ENCODE data around the gene TMEM229A. TPM values are rescaled to one million over a fixed set of nuclear protein-coding genes. Genes with fewer than 3 reads are reported as not detected.

TMEM229A gene
- total and polyA plus RNA-seq, 2 of the 8 experiments (the other 6 are each of a cell fraction or from before 2014, with no cell fraction given), result 0.33 to 0.54 TPM

DNA sequence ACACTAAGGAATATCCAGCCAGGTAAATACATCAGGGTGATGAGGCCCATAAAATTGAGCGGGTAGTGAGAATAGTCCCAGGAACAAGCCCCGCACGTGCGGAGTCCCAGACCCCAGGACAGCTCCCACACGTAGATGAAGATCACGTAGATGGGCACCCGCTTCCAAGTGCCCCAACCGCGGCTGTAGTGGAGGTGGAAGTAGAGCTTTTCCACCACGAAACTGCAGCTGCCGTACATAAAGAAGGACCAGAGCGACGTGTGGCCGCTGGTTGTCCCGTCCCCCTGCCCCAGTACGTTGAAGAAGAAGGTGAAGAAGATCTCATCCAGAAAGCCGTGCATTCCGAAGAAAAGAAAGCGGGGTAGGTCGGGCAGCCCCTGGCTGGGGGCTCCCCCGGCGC is 948 bp downstream of the TMEM229A start:
- no peak overlapping the region; a peak in 2 of 7 replicates for H3K9ac ChIP-seq (replicated peaks in 1 of 4; ENCODE audit: extremely low read depth in 1 of 4, low read depth in 3 of 4, low read length in 3 of 4)
- no peak for FAIRE-seq
- H2AFZ ChIP-seq (ENCODE audit: low read length), result peak overlapping the region; percentile 73

More for the DNA sequence above, 948 bp downstream of the TMEM229A start:
- Histone ChIP-seq H2BK5ac (ENCODE audit: low read depth, low read length) (no peak overlapping the region), H4K20me1 (replicated peaks in 1 of 2; ENCODE audit: control insufficient read depth in 1 of 2, insufficient read depth in 2 of 2, low read length in 2 of 2) (no peaks in the 10 kb centered on the region), H3K79me2 (ENCODE audit: control insufficient read depth in 1 of 2, insufficient read depth in 2 of 2, low read length in 2 of 2) (no peaks in the 10 kb centered on the region), H3K79me1 (ENCODE audit: low read depth, low read length) (no peaks in the 10 kb centered on the region), H3K4ac (replicated peaks; ENCODE audit: insufficient read length, low read depth, low read length) (no peak overlapping the region), H4K91ac (replicated peaks; ENCODE audit: insufficient read length, low read length) (no peak overlapping the region), H3K27ac (ENCODE audit: low read depth, low read length) (no peak overlapping the region), H3K56ac (replicated peaks; ENCODE audit: insufficient read length, low read depth, low read length) (no peak overlapping the region), H3K23me2 (ENCODE audit: low read depth, low read length) (peaks cover 10% of the 10 kb centered on the region; the same call in 1 of the 2 replicates), H2AK5ac (ENCODE audit: low read depth, low read length) (no peak overlapping the region), H3K23ac (ENCODE audit: insufficient read length) (no peak overlapping the region), H3K4me1 (replicated peaks in 1 of 4; ENCODE audit: control insufficient read depth in 3 of 4, insufficient read depth in 4 of 4, low read length in 3 of 4) (peaks cover 2 to 9% (median 5%) of the 10 kb centered on the region in 4 experiments; a peak in 6 of 7 replicates), H3K4me2 (ENCODE audit: insufficient read depth in 1 of 2, low read depth in 2 of 2, low read length in 2 of 2) (peak overlapping the region; percentile 89 to 99), H4K5ac (ENCODE audit: insufficient read length, low read depth, low read length) (no peak overlapping the region), H2BK120ac (replicated peaks; ENCODE audit: low read depth, low read length) (no peak overlapping the region), H3K27me3 (replicated peaks in 1 of 4; ENCODE audit: control insufficient read depth in 3 of 4, extremely low read depth in 1 of 4, insufficient read depth in 3 of 4, low read length in 3 of 4) (peaks cover 0 to 31% (median 12%) of the 10 kb centered on the region in 4 experiments; a peak in 6 of 7 replicates), H4K8ac (ENCODE audit: extremely low read depth, insufficient read depth, low read length) (no peak overlapping the region), H3K18ac (ENCODE audit: extremely low read depth, low read length) (0 out of 2 replicates have a peak overlapping the region, but pooled peaks have one; percentile 21), H3K9me3 (ENCODE audit: insufficient read depth in 2 of 2, low read depth in 1 of 2, low read length in 1 of 2) (no peaks in the 10 kb centered on the region), H2BK12ac (ENCODE audit: low read depth, low read length) (no peak overlapping the region), H3K4me3 (ENCODE audit: extremely low read depth in 1 of 4, insufficient read depth in 2 of 4, low read depth in 3 of 4, low read length in 4 of 4) (peak overlapping the region; percentile 49 to 68 (median 56)), H2BK15ac (ENCODE audit: low read length) (peak overlapping the region; percentile 33; the same call in 1 of the 2 replicates), H2BK20ac (ENCODE audit: low read length) (no peak overlapping the region), H3K36me3 (ENCODE audit: control insufficient read depth in 2 of 4, insufficient read depth in 4 of 4, low read length in 3 of 4) (no peaks in the 10 kb centered on the region), H3K14ac (ENCODE audit: insufficient read length) (no peak overlapping the region)
- TF ChIP-seq NRF1 (IDR thresholded peaks at IDR 0.05; ENCODE audit: low read depth, low read length) (no peak), EZH2 (IDR thresholded peaks at IDR 0.05; ENCODE audit: low read depth, low read length, severe bottlenecking) (peak; percentile 50), RNF2 (IDR thresholded peaks at IDR 0.05; ENCODE audit: borderline replicate concordance, low read depth, low read length, missing control alignments, poor library complexity, severe bottlenecking) (peak; percentile 51), ASH2L (IDR thresholded peaks at IDR 0.05; ENCODE audit: low read length) (peak; percentile 42), POLR2A (IDR thresholded peaks at IDR 0.05; ENCODE audit: control extremely low read depth in 1 of 2, low read depth in 2 of 2, low read length in 2 of 2) (no peak)
- TF ChIP-seq, protein P1, sequence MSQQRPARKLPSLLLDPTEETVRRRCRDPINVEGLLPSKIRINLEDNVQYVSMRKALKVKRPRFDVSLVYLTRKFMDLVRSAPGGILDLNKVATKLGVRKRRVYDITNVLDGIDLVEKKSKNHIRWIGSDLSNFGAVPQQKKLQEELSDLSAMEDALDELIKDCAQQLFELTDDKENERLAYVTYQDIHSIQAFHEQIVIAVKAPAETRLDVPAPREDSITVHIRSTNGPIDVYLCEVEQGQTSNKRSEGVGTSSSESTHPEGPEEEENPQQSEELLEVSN (IDR thresholded peaks at IDR 0.05), result peak; percentile 60; the same call in 1 of the 2 replicates
- 2% methylated on average over 20 of the region's 22 CpGs; no CpG with 5 or more reads in 1 of the 2 experiments for WGBS, 2 experiments (ENCODE audit: extremely low coverage in 1 of 2, insufficient coverage in 1 of 2, insufficient read length in 1 of 2, insufficient replicate concordance in 2 of 2, low coverage in 1 of 2, low lambda C conversion rate in 2 of 2, missing lambda C conversion rate in 1 of 2)
- ChIA-PET CTCF (ENCODE audit: partially characterized antibody) (interaction anchor here (1.1 kb wide), 1 partner anchor 65 kb away, joined by 3 read pairs; no protein-coding TSS in a partner anchor), POLR2A (ENCODE audit: partially characterized antibody) (no interaction called here)
- no peak for DNase-seq (ENCODE audit: low read depth in 1 of 2, low spot score in 2 of 2)
